ENCODE data around the gene ABHD14A.
A peak's percentile ranks its signal among the peaks of the same experiment; 100 is the strongest.

The ABHD14A gene

GRCh38 chr3:51968883-51969678 lies 5.8 kb upstream of the ABHD14A start:
- no peak overlapping the region for H3K9ac ChIP-seq (ENCODE audit: low read length)
- H3K4me2 ChIP-seq (ENCODE audit: low read length) = peak overlapping the region; percentile 93; the same call in 1 of the 2 replicates
- no peak overlapping the region for H3K4me3 ChIP-seq (ENCODE audit: low read length)
- no peaks in the 10 kb centered on the region for H4K20me1 ChIP-seq (ENCODE audit: insufficient read depth, low read length)
- H3K4me1 ChIP-seq (ENCODE audit: low read length) = peaks cover 14% of the 10 kb centered on the region
- no peak overlapping the region for H3K27ac ChIP-seq (ENCODE audit: low read length)
- TF ChIP-seq EZH2phosphoT487 (IDR thresholded peaks at IDR 0.05; ENCODE audit: low read depth) = no peak
- no peak for TF ChIP-seq CTCF (IDR thresholded peaks at IDR 0.05; ENCODE audit: low read depth, low read length)
- peaks cover 5% of the 10 kb centered on the region for H3K36me3 ChIP-seq (replicated peaks; ENCODE audit: low read depth, low read length)
- H3K9me3 ChIP-seq (ENCODE audit: insufficient read depth, low read length) = no peaks in the 10 kb centered on the region
- no peak overlapping the region for H2AFZ ChIP-seq (ENCODE audit: low read depth, low read length)
- H3K79me2 ChIP-seq (ENCODE audit: low read length) = peaks cover 8% of the 10 kb centered on the region
- H3K27me3 ChIP-seq (ENCODE audit: low read depth, low read length) = no peaks in the 10 kb centered on the region

GRCh38 chr3:51969841-51970240 lies 5.0 kb upstream of the ABHD14A start:
- H3K9ac ChIP-seq (ENCODE audit: low read length) = no peak overlapping the region
- H3K9me3 ChIP-seq (ENCODE audit: insufficient read depth, low read length) = no peaks in the 10 kb centered on the region
- peaks cover 20% of the 10 kb centered on the region for H3K4me1 ChIP-seq (ENCODE audit: low read length)
- H3K79me2 ChIP-seq (ENCODE audit: low read length) = peaks cover 8% of the 10 kb centered on the region
- H3K4me3 ChIP-seq (ENCODE audit: low read length) = no peak overlapping the region
- H3K27me3 ChIP-seq (ENCODE audit: low read depth, low read length) = no peaks in the 10 kb centered on the region
- peaks cover 5% of the 10 kb centered on the region for H3K36me3 ChIP-seq (replicated peaks; ENCODE audit: low read depth, low read length)
- H2AFZ ChIP-seq (ENCODE audit: low read depth, low read length) = no peak overlapping the region
- H3K4me2 ChIP-seq (ENCODE audit: low read length) = no peak overlapping the region
- no peak for TF ChIP-seq CTCF (IDR thresholded peaks at IDR 0.05; ENCODE audit: low read depth, low read length)
- TF ChIP-seq EZH2phosphoT487 (IDR thresholded peaks at IDR 0.05; ENCODE audit: low read depth) = no peak
- H3K27ac ChIP-seq (ENCODE audit: low read length) = no peak overlapping the region
- H4K20me1 ChIP-seq (ENCODE audit: insufficient read depth, low read length) = no peaks in the 10 kb centered on the region

GRCh38 chr3:51970606-51971300 lies 4.1 kb upstream of the ABHD14A start:
- Histone ChIP-seq H4K20me1 (ENCODE audit: insufficient read depth, low read length) (no peaks in the 10 kb centered on the region), H3K4me1 (ENCODE audit: low read length) (peaks cover 24% of the 10 kb centered on the region), H3K4me3 (ENCODE audit: low read length) (no peak overlapping the region), H3K9me3 (ENCODE audit: insufficient read depth, low read length) (no peaks in the 10 kb centered on the region), H2AFZ (ENCODE audit: low read depth, low read length) (no peak overlapping the region), H3K79me2 (ENCODE audit: low read length) (peaks cover 8% of the 10 kb centered on the region), H3K27ac (ENCODE audit: low read length) (no peak overlapping the region), H3K9ac (ENCODE audit: low read length) (no peak overlapping the region), H3K36me3 (replicated peaks; ENCODE audit: low read depth, low read length) (peaks cover 5% of the 10 kb centered on the region), H3K27me3 (ENCODE audit: low read depth, low read length) (no peaks in the 10 kb centered on the region), H3K4me2 (ENCODE audit: low read length) (no peak overlapping the region)
- no peak for TF ChIP-seq CTCF (IDR thresholded peaks at IDR 0.05; ENCODE audit: low read depth, low read length)
- TF ChIP-seq EZH2phosphoT487 (IDR thresholded peaks at IDR 0.05; ENCODE audit: low read depth) = no peak

GRCh38 chr3:51971350-51971749 lies 3.5 kb upstream of the ABHD14A start:
- Histone ChIP-seq H4K20me1 (ENCODE audit: insufficient read depth, low read length) (no peaks in the 10 kb centered on the region), H3K9ac (ENCODE audit: low read length) (no peak overlapping the region), H3K27ac (ENCODE audit: low read length) (no peak overlapping the region), H3K36me3 (replicated peaks; ENCODE audit: low read depth, low read length) (peaks cover 5% of the 10 kb centered on the region), H3K27me3 (ENCODE audit: low read depth, low read length) (no peaks in the 10 kb centered on the region), H3K4me1 (ENCODE audit: low read length) (peaks cover 24% of the 10 kb centered on the region), H3K4me2 (ENCODE audit: low read length) (no peak overlapping the region), H3K79me2 (ENCODE audit: low read length) (peaks cover 8% of the 10 kb centered on the region), H3K9me3 (ENCODE audit: insufficient read depth, low read length) (no peaks in the 10 kb centered on the region), H3K4me3 (ENCODE audit: low read length) (no peak overlapping the region), H2AFZ (ENCODE audit: low read depth, low read length) (no peak overlapping the region)
- TF ChIP-seq CTCF (IDR thresholded peaks at IDR 0.05; ENCODE audit: low read depth, low read length) (no peak), EZH2phosphoT487 (IDR thresholded peaks at IDR 0.05; ENCODE audit: low read depth) (no peak)

Measured in OCI-LY3 (cell line).